Activated CD4-positive, CD25-positive, alpha-beta regulatory T cell treated with anti-CD3 and anti-CD28 coated beads, Interleukin-2, amount 50 U/mL, for 72 hours (primary cell): Measurements from ENCODE around the gene GPAT2.
"Not testable (repeated sequence)": the region's sequence is repeated elsewhere in the genome, so short reads cannot be mapped to it uniquely, and the experiment has no call there.

ENCODE experiments used
- DNase-seq: peaks from one replicate; pipeline ENCODE4 v3.0.0; 2021

Gene GPAT2

GRCh38 chr2:96022126-96022525 lies 12.6 kb downstream of the GPAT2 start:
- DNase-seq: not testable (repeated sequence)

GRCh38 chr2:96021142-96021541 lies 13.6 kb downstream of the GPAT2 start:
- not testable (repeated sequence) for DNase-seq

- DNase-seq: not testable (repeated sequence)
Measured at GRCh38 chr2:96019909-96020590, 14.7 kb downstream of the GPAT2 start.

- DNase-seq: not testable (repeated sequence)
Measured at GRCh38 chr2:96016321-96016720, 18.4 kb downstream of the GPAT2 start.

GRCh38 chr2:96012792-96013264 lies 21.9 kb downstream of the GPAT2 start:
- not testable (repeated sequence) for DNase-seq

GRCh38 chr2:96012086-96012791 lies 22.5 kb downstream of the GPAT2 start:
- not testable (repeated sequence) for DNase-seq

- not testable (repeated sequence) for DNase-seq
Measured at GRCh38 chr2:96011129-96011455, 23.6 kb downstream of the GPAT2 start.

GRCh38 chr2:96010320-96011128 lies 24.2 kb downstream of the GPAT2 start:
- DNase-seq: peak; percentile 92

- not testable (repeated sequence) for DNase-seq
Measured at GRCh38 chr2:96009833-96010232, 24.9 kb downstream of the GPAT2 start.

- DNase-seq: not testable (repeated sequence)
Measured at GRCh38 chr2:96008051-96008450, 26.7 kb downstream of the GPAT2 start.

- not testable (repeated sequence) for DNase-seq
Measured at GRCh38 chr2:96006248-96006647, 28.5 kb downstream of the GPAT2 start.

GRCh38 chr2:95992520-95993272 lies 42.0 kb downstream of the GPAT2 start:
- DNase-seq: peak; percentile 42

- not testable (repeated sequence) for DNase-seq
Measured at GRCh38 chr2:95992102-95992501, 42.6 kb downstream of the GPAT2 start.

GRCh38 chr2:95991351-95992094 lies 43.2 kb downstream of the GPAT2 start, which contains the start of gene ANKRD36C:
Gene ANKRD36C, minus strand, starts transcription at chr2:95991824. Its CDS starts 116 bp downstream, at chr2:95991708.
- DNase-seq: peak; percentile 39

- DNase-seq: not testable (repeated sequence)
Measured at GRCh38 chr2:95990884-95991283, 43.8 kb downstream of the GPAT2 start.
